ENCODE data around the gene KCNA3.
A peak's percentile ranks its signal among the peaks of the same experiment; 100 is the strongest.

The KCNA3 gene

DNA sequence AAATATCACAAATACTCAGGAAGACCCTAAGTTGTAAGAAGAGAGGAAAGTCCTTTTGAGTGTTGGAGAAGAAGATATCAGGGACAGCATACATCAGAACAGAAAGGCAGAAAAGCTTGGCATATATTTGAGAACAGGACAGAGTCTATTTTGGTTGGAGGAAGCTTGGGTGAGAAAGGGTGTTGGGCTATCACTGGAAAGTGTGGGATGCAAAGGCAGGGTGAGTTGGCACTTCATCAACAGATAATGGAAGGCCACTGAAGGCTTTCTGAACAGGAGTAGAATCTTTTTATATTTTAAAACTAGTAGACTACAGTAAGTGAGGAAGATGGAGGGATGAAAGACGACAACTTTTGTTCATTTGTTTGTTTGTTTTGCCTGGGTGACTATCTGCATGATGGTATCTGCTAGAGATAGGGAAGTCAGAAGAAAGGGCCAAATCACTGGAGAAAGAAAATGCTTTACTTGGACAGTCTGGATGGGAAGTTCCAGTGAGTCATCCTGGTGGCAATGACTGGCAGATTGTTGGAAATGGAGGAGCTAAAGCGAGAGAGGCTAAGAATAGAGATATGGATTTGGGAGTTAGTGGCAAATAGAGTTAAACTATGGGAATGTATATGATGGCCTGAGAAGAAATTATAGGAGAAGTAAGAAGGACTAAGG, 34.9 kb downstream of the KCNA3 start:
- no peaks in the 10 kb centered on the region for H3K9me3 ChIP-seq (ENCODE audit: control insufficient read depth, low read length)
- H3K4me1 ChIP-seq (ENCODE audit: control insufficient read depth, insufficient read depth, low read length, poor library complexity, severe bottlenecking): peaks cover 32% of the 10 kb centered on the region
- peak overlapping the region; percentile 86 for H3K27ac ChIP-seq (ENCODE audit: low read depth, low read length, severe bottlenecking)
- no peaks in the 10 kb centered on the region for H3K36me3 ChIP-seq (ENCODE audit: control insufficient read depth, insufficient read depth, low read length)
- 69 to 75% methylated on average over 2 of the region's 2 CpGs for WGBS, 2 experiments (ENCODE audit: insufficient coverage in 2 of 2)
- no peak overlapping the region for H3K4me3 ChIP-seq (ENCODE audit: extremely low read depth, insufficient read depth, low read length, poor library complexity, severe bottlenecking)

DNA sequence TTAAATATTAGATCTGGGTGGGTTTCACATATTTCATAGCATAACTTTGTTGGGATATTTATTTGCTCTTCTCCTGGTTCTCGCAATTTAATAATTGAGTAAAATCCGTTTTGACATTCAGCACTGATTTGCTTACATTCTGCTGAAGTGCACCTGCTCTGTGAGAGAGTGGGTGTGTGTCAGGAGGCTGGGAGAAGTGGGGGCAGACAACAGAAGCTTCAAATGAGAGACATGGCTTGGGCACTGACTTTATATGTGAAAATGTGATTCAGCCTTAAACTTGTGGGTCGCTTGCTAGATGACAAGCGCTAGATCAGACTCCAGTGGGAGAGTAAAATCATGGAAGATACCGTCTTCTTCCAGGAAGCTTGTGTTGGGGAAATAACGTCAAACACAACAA, 36.2 kb downstream of the KCNA3 start:
- Histone ChIP-seq H3K4me3 (ENCODE audit: extremely low read depth, insufficient read depth, low read length, poor library complexity, severe bottlenecking) (no peak overlapping the region), H3K36me3 (ENCODE audit: control insufficient read depth, insufficient read depth, low read length) (no peaks in the 10 kb centered on the region), H3K9me3 (ENCODE audit: control insufficient read depth, low read length) (no peaks in the 10 kb centered on the region), H3K4me1 (ENCODE audit: control insufficient read depth, insufficient read depth, low read length, poor library complexity, severe bottlenecking) (peaks cover 24% of the 10 kb centered on the region), H3K27ac (ENCODE audit: low read depth, low read length, severe bottlenecking) (no peak overlapping the region)
- 79 to 94% methylated on average over 2 to 5 of the region's 6 CpGs for WGBS, 2 experiments (ENCODE audit: insufficient coverage in 2 of 2)

DNA sequence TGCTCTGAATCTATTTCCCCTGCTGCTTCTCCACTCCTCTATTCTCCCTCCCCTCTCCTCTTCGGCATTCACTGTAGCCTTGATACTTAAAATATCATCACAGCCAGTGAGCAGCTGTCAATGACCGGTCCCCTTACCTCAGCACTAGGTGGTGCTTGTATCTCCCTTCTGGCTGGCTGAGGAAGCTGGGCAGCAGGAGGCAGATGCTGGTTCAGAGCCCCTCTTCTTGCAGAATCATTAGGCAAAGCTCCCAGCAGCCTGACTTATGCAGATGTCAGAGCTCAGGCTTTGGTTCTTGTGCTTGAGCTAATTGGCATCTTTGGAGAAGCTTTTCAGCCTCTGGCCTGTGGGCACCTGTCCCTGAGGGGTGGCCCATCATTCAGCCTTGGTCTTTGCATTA, 36.7 kb downstream of the KCNA3 start:
- no peak overlapping the region for H3K27ac ChIP-seq (ENCODE audit: low read depth, low read length, severe bottlenecking)
- H3K36me3 ChIP-seq (ENCODE audit: control insufficient read depth, insufficient read depth, low read length): no peaks in the 10 kb centered on the region
- peaks cover 20% of the 10 kb centered on the region for H3K4me1 ChIP-seq (ENCODE audit: control insufficient read depth, insufficient read depth, low read length, poor library complexity, severe bottlenecking)
- 71 to 88% methylated on average over 2 of the region's 2 CpGs for WGBS, 2 experiments (ENCODE audit: insufficient coverage in 2 of 2)
- no peaks in the 10 kb centered on the region for H3K9me3 ChIP-seq (ENCODE audit: control insufficient read depth, low read length)
- no peak overlapping the region for H3K4me3 ChIP-seq (ENCODE audit: extremely low read depth, insufficient read depth, low read length, poor library complexity, severe bottlenecking)

DNA sequence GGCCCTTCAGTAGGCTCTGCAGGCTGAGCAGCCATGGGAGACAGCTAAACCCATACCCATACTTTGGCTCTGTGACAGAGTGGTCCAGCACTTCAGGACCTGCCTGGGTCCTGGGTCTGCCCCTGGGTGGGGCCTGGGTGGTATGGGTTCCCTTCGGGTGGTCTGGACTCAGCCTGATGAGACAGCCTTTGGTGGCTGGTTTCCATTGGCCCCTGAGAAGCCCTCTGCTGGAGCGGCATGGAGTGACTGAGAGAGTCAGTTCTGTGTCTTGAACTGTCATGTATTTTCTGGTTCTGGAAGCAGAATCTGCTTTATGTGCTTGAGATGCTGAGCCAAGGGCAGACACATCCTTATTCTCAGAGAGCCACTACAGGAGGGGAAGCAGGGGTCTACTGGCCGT, 37.3 kb downstream of the KCNA3 start:
- no peak overlapping the region for H3K4me3 ChIP-seq (ENCODE audit: extremely low read depth, insufficient read depth, low read length, poor library complexity, severe bottlenecking)
- H3K4me1 ChIP-seq (ENCODE audit: control insufficient read depth, insufficient read depth, low read length, poor library complexity, severe bottlenecking): peaks cover 20% of the 10 kb centered on the region
- 60 to 73% methylated on average over 1 to 3 of the region's 3 CpGs for WGBS, 2 experiments (ENCODE audit: insufficient coverage in 2 of 2)
- no peak overlapping the region for H3K27ac ChIP-seq (ENCODE audit: low read depth, low read length, severe bottlenecking)
- H3K9me3 ChIP-seq (ENCODE audit: control insufficient read depth, low read length): no peaks in the 10 kb centered on the region
- no peaks in the 10 kb centered on the region for H3K36me3 ChIP-seq (ENCODE audit: control insufficient read depth, insufficient read depth, low read length)

DNA sequence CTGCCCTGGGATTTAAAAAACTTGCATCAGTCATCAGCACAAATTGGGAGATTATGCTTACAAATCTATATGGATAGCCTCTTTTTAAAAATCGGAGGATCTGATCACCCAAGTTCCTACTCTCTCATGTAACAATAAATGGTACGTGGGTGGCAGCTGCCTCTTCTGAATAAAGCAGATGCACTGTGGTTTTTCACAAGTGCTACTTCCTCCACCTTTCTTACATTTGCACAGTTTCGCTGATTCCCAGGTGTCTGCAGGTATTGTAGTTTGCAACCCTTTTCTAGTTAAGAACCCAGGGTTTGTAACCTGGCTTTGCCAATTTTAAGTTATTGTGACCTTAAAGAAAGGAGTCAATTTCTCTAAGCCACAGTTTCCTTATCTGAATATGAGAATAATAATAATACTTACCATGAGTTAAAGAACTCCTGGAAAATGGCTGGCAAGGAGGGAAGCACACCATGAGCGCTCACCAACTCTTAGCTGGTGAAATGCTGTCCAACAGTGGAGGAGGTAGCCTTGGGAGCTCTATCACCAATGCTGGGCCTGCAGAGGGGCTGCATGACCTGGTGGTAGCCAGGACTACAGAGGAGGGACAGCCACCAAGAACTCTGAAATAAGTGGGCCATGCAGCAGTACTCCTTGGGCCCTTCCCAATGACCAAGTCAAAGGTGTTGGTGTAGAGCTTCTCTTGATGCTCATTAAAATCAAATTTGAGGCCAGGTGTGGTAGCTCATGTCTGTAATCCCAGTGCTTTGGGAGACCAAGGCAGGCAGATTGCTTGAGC, 38.4 kb downstream of the KCNA3 start:
- Histone ChIP-seq H3K9me3 (ENCODE audit: control insufficient read depth, low read length) (no peaks in the 10 kb centered on the region), H3K4me3 (ENCODE audit: extremely low read depth, insufficient read depth, low read length, poor library complexity, severe bottlenecking) (no peak overlapping the region), H3K4me1 (ENCODE audit: control insufficient read depth, insufficient read depth, low read length, poor library complexity, severe bottlenecking) (peaks cover 20% of the 10 kb centered on the region), H3K36me3 (ENCODE audit: control insufficient read depth, insufficient read depth, low read length) (no peaks in the 10 kb centered on the region), H3K27ac (ENCODE audit: low read depth, low read length, severe bottlenecking) (no peak overlapping the region)
- WGBS, 2 experiments (ENCODE audit: insufficient coverage in 2 of 2): 96 to 100% methylated on average over 3 to 4 of the region's 4 CpGs

DNA sequence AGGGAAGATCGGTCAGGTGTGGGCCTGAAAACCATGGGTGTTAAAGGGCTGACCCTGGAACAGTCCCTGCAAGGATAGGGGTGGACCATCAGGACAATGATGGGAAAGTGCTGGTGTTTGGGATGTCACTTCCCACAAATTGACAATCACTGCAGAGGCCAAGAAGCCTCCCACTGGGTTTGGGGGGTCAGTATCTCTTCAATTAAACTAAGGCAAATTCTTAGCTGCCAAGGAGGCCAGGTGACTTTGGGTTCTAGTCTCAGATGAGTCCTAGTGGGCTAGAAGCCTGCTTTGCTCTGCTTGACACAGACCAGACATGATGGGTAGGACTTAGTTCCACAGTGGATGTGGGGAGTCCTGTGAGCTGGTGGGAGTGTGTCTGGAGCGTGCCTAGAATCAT, 39.3 kb downstream of the KCNA3 start:
- WGBS, 2 experiments (ENCODE audit: insufficient coverage in 2 of 2): 76 to 100% methylated on average over 1 to 2 of the region's 2 CpGs
- Histone ChIP-seq H3K4me3 (ENCODE audit: extremely low read depth, insufficient read depth, low read length, poor library complexity, severe bottlenecking) (no peak overlapping the region), H3K36me3 (ENCODE audit: control insufficient read depth, insufficient read depth, low read length) (no peaks in the 10 kb centered on the region), H3K4me1 (ENCODE audit: control insufficient read depth, insufficient read depth, low read length, poor library complexity, severe bottlenecking) (peaks cover 18% of the 10 kb centered on the region), H3K27ac (ENCODE audit: low read depth, low read length, severe bottlenecking) (no peak overlapping the region), H3K9me3 (ENCODE audit: control insufficient read depth, low read length) (no peaks in the 10 kb centered on the region)

DNA sequence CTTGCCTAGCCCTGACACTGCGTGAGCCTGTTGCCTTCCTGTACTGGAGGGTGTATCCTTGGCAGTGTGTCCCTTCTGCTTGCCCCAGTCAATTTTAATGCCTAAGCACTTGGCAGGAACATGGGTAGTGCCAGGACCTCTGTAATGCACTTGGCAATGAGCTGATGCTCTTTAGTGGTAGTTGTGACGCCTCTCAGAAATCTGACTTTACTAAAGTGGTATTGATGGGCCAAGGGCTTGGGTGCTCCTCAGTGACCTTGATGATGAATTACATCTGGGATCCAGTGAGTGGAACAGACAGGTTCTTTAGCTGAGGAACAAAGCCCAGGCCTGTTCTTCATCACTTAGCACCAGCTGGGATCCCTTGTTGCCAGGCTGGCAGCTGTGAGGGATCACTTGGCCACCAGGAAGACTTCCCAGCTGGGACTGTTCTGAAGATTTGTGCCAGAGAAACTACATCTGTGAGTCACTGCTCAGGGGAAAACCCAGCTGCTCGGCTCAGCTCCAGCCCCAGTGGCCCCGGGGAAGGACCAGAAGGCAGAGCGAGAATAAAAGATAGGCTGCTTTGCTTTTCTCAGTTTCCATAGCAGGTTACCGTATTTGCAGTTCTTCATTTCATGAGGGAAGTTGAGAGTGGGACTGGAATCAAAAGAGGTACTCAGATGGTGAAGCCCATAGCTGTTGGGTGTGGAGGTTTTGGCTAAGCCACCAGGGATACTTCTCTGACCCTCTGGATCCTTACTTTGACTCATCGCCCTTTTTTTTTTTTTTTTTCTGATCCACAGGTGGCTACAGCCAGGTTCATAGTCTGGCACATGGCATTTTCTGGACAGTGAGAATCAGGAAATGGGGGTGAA, 40.1 kb downstream of the KCNA3 start:
- Histone ChIP-seq H3K27ac (ENCODE audit: low read depth, low read length, severe bottlenecking) (no peak overlapping the region), H3K9me3 (ENCODE audit: control insufficient read depth, low read length) (no peaks in the 10 kb centered on the region), H3K4me3 (ENCODE audit: extremely low read depth, insufficient read depth, low read length, poor library complexity, severe bottlenecking) (no peak overlapping the region), H3K4me1 (ENCODE audit: control insufficient read depth, insufficient read depth, low read length, poor library complexity, severe bottlenecking) (peaks cover 10% of the 10 kb centered on the region), H3K36me3 (ENCODE audit: control insufficient read depth, insufficient read depth, low read length) (no peaks in the 10 kb centered on the region)
- WGBS, 2 experiments (ENCODE audit: insufficient coverage in 2 of 2): 83 to 88% methylated on average over 6 of the region's 7 CpGs

DNA sequence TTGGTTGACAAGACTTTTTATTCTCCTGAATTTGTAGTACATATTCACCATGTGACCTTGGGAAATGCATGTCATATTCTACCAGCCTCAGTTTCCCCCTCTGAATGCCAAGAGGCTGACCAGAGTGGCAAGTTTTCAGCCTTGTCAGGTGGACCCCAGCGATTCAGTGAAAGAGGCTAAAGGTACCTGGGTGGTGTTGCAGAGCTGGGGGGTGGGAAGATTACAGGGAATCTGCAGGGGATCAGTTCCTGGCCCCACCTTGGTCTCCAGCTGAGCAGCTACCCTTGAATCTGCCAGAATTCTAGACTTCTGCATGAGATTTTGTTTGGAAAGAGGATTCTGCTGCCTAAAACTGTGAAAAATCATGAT, 40.7 kb downstream of the KCNA3 start:
- Histone ChIP-seq H3K4me3 (ENCODE audit: extremely low read depth, insufficient read depth, low read length, poor library complexity, severe bottlenecking) (no peak overlapping the region), H3K4me1 (ENCODE audit: control insufficient read depth, insufficient read depth, low read length, poor library complexity, severe bottlenecking) (peaks cover 4% of the 10 kb centered on the region), H3K36me3 (ENCODE audit: control insufficient read depth, insufficient read depth, low read length) (no peaks in the 10 kb centered on the region), H3K27ac (ENCODE audit: low read depth, low read length, severe bottlenecking) (no peak overlapping the region), H3K9me3 (ENCODE audit: control insufficient read depth, low read length) (no peaks in the 10 kb centered on the region)
- 80% methylated on average over 1 of the region's 1 CpG; no CpG with 5 or more reads in 1 of the 2 experiments for WGBS, 2 experiments (ENCODE audit: insufficient coverage in 2 of 2)

DNA sequence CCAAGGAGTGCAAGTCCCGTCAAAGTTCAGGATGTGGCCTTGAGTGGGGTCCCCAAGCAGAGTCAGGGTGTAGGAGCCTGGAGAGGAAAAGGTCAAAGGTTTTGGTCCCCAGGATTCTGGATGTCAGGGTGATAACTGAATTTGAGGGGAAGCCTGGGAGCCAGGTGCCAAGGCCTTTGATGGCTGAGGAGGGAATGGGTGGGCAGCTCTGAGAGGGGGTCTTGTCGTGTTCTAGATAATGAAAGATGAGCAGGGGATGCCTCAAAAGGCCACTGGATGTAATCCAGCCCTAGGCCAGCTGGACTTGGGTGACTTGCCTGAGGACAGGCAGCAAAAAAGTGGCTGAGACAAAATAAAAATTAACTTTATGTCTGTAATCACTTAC, 41.1 kb downstream of the KCNA3 start:
- H3K27ac ChIP-seq (ENCODE audit: low read depth, low read length, severe bottlenecking): no peak overlapping the region
- WGBS, 2 experiments (ENCODE audit: insufficient coverage in 2 of 2): 85% methylated on average over 2 of the region's 2 CpGs; no CpG with 5 or more reads in 1 of the 2 experiments
- H3K4me3 ChIP-seq (ENCODE audit: extremely low read depth, insufficient read depth, low read length, poor library complexity, severe bottlenecking): no peak overlapping the region

DNA sequence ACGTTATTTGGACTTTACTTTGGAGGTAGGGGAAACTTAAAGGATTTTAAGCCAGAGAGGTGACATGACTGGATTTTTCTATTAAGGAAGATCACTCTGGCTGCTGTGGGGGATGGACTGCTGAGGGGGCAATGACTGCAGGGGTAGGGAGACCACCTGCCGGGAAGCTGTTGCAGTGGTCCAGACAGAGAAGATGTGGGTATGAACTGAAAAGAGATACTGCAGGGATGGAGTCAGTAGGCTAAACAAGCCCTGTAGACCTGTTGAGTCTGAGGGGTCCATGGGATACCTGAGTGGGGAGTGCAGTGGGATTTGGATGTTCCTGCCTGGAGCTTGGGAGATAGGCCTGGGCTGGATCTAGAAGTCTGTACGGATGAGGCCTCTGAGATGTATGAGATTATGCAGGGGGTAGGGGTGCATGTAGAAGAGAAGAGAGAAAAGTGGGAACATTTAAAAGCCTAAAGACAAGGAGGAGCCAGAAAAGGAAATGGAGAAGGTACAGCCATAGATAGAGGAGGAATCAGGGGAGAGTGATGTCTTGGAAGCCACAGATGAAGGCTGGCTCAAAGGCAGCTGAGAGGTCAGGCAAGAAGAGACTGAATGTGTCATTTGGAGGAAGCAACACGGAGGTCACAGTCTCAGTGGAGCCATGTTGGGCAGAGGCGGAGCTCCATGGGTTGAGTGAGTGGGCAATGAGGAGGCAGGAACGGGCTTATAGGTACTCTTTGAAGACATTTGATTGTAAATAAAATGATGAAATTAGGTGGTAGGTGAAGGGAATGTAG, 42.7 kb downstream of the KCNA3 start:
- H3K9me3 ChIP-seq (ENCODE audit: control insufficient read depth, low read length): no peaks in the 10 kb centered on the region
- no peaks in the 10 kb centered on the region for H3K36me3 ChIP-seq (ENCODE audit: control insufficient read depth, insufficient read depth, low read length)
- no peak overlapping the region for H3K27ac ChIP-seq (ENCODE audit: low read depth, low read length, severe bottlenecking)
- H3K4me3 ChIP-seq (ENCODE audit: extremely low read depth, insufficient read depth, low read length, poor library complexity, severe bottlenecking): no peak overlapping the region
- 69 to 74% methylated on average over 6 of the region's 6 CpGs for WGBS, 2 experiments (ENCODE audit: insufficient coverage in 2 of 2)
- peaks cover 4% of the 10 kb centered on the region for H3K4me1 ChIP-seq (ENCODE audit: control insufficient read depth, insufficient read depth, low read length, poor library complexity, severe bottlenecking)

More for the DNA sequence above, 41.1 kb downstream of the KCNA3 start:
- no peaks in the 10 kb centered on the region for H3K36me3 ChIP-seq (ENCODE audit: control insufficient read depth, insufficient read depth, low read length)
- H3K4me1 ChIP-seq (ENCODE audit: control insufficient read depth, insufficient read depth, low read length, poor library complexity, severe bottlenecking): peaks cover 4% of the 10 kb centered on the region
- H3K9me3 ChIP-seq (ENCODE audit: control insufficient read depth, low read length): no peaks in the 10 kb centered on the region
